Astrocyte of the spinal cord (primary cell): ENCODE measurements around the gene LRRC4C.
A peak's percentile ranks its signal among the peaks of the same experiment; 100 is the strongest.

Experiments used
- DNase-seq: peaks from one replicate; pipeline ENCODE4 v3.0.0; 2011; ENCODE audit warnings: low read depth, low spot score
- H3K4me3 ChIP-seq: 2 replicates; pipeline ENCODE4 v1.5.1; 2011; ENCODE audit warnings: low read depth, mild to moderate bottlenecking, low read length, moderate library complexity
- CTCF ChIP-seq: IDR thresholded peaks from 2 replicates; pipeline ENCODE4 v1.5.1; 2012; ENCODE audit warnings: low read depth, mild to moderate bottlenecking, low read length, inconsistent platforms
- in situ Hi-C: cut with HindIII; loops from 2 replicates; pipeline ENCODE4 v1.10.0; 2017; ENCODE audit warnings: low sequenced_read_pairs

Gene LRRC4C

GRCh38 chr11:41459465-41460401 lies at the start of gene LRRC4C:
TSS of gene LRRC4C (minus strand) at chr11:41459652.
- no peak for DNase-seq
- in situ Hi-C loops = no loop called here
- TF ChIP-seq CTCF = no peak
- no peak within 1 kb of the TSS for H3K4me3 ChIP-seq

GRCh38 chr11:41508121-41508520 lies 48.7 kb upstream of the LRRC4C start:
- DNase-seq = no peak
- no peak for TF ChIP-seq CTCF
- H3K4me3 ChIP-seq = no peak overlapping the region
- in situ Hi-C loops = no loop called here

- no peak for DNase-seq
- no peak for TF ChIP-seq CTCF
Measured at GRCh38 chr11:41499429-41499828, 40.0 kb upstream of the LRRC4C start.

GRCh38 chr11:41498726-41499125 lies 39.3 kb upstream of the LRRC4C start:
- peak; percentile 38 for TF ChIP-seq CTCF
- DNase-seq = peak; percentile 37
- in situ Hi-C loops = no loop called here
- H3K4me3 ChIP-seq = no peak overlapping the region

More at GRCh38 chr11:41499429-41499828, 40.0 kb upstream of the LRRC4C start:
- in situ Hi-C loops = no loop called here
- H3K4me3 ChIP-seq = no peak overlapping the region

- no peak for DNase-seq
- in situ Hi-C loops = no loop called here
- no peak overlapping the region for H3K4me3 ChIP-seq
- TF ChIP-seq CTCF = no peak
Measured at GRCh38 chr11:41497974-41498373, 38.5 kb upstream of the LRRC4C start.

GRCh38 chr11:41494716-41495115 lies 35.3 kb upstream of the LRRC4C start:
- no peak for DNase-seq
- TF ChIP-seq CTCF = no peak
- no peak overlapping the region for H3K4me3 ChIP-seq
- in situ Hi-C loops = no loop called here
